H1 (cell line): ENCODE results near the gene ZAP70. TPM values are rescaled to one million over a fixed set of nuclear protein-coding genes. Genes with fewer than 3 reads are reported as not detected.

Experiments used
- CTCF ChIA-PET: fragments of 300-600 bp; sonication (Branson Sonifier 250); formaldehyde crosslinking; loops from one replicate; lab custom pipeline; 2021; ENCODE audit not compliant: partially characterized antibody; lab: Charles Lee
- POLR2A ChIA-PET: fragments of 300-600 bp; sonication (Branson Sonifier 250); formaldehyde crosslinking; loops from one replicate; lab custom pipeline; 2021; ENCODE audit warnings: inconsistent platforms; ENCODE audit not compliant: partially characterized antibody; lab: Charles Lee
- DNase-seq, 2 experiments: peaks; one replicate each; pipeline versions ENCODE4 v3.0.0 to v3.0.0-alpha.2; 2010 to 2022; ENCODE audit warnings: low spot score in 2 of 2, low read depth in 1 of 2, mixed read lengths in 1 of 2
- FAIRE-seq: peaks from 2 replicates; lab custom pipeline; 2011; peaks lifted over from hg19 to GRCh38; lab: Jason Lieb, UNC
- H2AFZ ChIP-seq: 2 replicates; pipeline ENCODE4 v1.8.1; 2012; ENCODE audit warnings: low read length, inconsistent platforms
- H2AK5ac ChIP-seq: 2 replicates; pipeline ENCODE4 v1.6.1; 2013; ENCODE audit warnings: low read depth, low read length
- H2BK120ac ChIP-seq: replicated peaks from 2 replicates; pipeline ENCODE3; 2013; ENCODE audit warnings: low read depth, low read length, inconsistent platforms
- H2BK12ac ChIP-seq: 2 replicates; pipeline ENCODE4 v1.6.1; 2013; ENCODE audit warnings: low read depth, low read length
- H2BK15ac ChIP-seq: 2 replicates; pipeline ENCODE4 v1.6.1; 2013; ENCODE audit warnings: low read length
- H2BK20ac ChIP-seq: 2 replicates; pipeline ENCODE4 v1.6.1; 2013; ENCODE audit warnings: low read length
- H2BK5ac ChIP-seq: 2 replicates; pipeline ENCODE4 v1.6.1; 2013; ENCODE audit warnings: low read depth, low read length
- H3K14ac ChIP-seq: 2 replicates; pipeline ENCODE4 v1.6.1; 2013; ENCODE audit warnings: inconsistent platforms; ENCODE audit not compliant: insufficient read length
- H3K18ac ChIP-seq: 2 replicates; pipeline ENCODE4 v1.6.1; 2013; ENCODE audit warnings: low read length; ENCODE audit errors: extremely low read depth
- H3K23ac ChIP-seq: 2 replicates; pipeline ENCODE4 v1.6.1; 2013; ENCODE audit warnings: inconsistent platforms; ENCODE audit not compliant: insufficient read length
- H3K23me2 ChIP-seq: 2 replicates; pipeline ENCODE4 v1.6.1; 2013; ENCODE audit warnings: low read depth, low read length
- H3K27ac ChIP-seq: 2 replicates; pipeline ENCODE4 v1.6.1; 2011; ENCODE audit warnings: low read depth, low read length, inconsistent platforms
- H3K27me3 ChIP-seq, 4 experiments: replicated peaks in 1 of 4; 1 replicate in 1 of 4; 2 replicates in 3 of 4; pipeline versions ENCODE4 v1.6.1 to v1.8.1; 2011 to 2013; ENCODE audit warnings: low read length in 3 of 4, mild to moderate bottlenecking in 3 of 4, inconsistent platforms in 2 of 4, mixed read lengths in 2 of 4, moderate library complexity in 1 of 4; ENCODE audit not compliant: control insufficient read depth in 3 of 4, insufficient read depth in 3 of 4; ENCODE audit errors: extremely low read depth in 1 of 4
- H3K36me3 ChIP-seq, 4 experiments: 2 replicates each; pipeline versions ENCODE4 v1.6.1 to v1.8.1; 2011 to 2013; ENCODE audit warnings: mild to moderate bottlenecking in 4 of 4, low read length in 3 of 4, moderate library complexity in 2 of 4, control low read depth in 1 of 4, inconsistent platforms in 1 of 4; ENCODE audit not compliant: insufficient read depth in 4 of 4, control insufficient read depth in 2 of 4
- H3K4ac ChIP-seq: replicated peaks from 2 replicates; pipeline ENCODE3; 2013; ENCODE audit warnings: low read length, low read depth, mixed read lengths, inconsistent platforms; ENCODE audit not compliant: insufficient read length
- H3K4me1 ChIP-seq, 4 experiments: replicated peaks in 1 of 4; 1 replicate in 1 of 4; 2 replicates in 3 of 4; pipeline versions ENCODE4 v1.6.1 to v1.8.1; 2011 to 2013; ENCODE audit warnings: low read length in 3 of 4, inconsistent platforms in 2 of 4, mixed read lengths in 1 of 4; ENCODE audit not compliant: insufficient read depth in 4 of 4, control insufficient read depth in 3 of 4
- H3K4me2 ChIP-seq, 2 experiments: 2 replicates each; pipeline versions ENCODE4 v1.6.1 to v1.8.1; 2011 to 2013; ENCODE audit warnings: low read depth in 2 of 2, low read length in 2 of 2, control low read depth in 1 of 2, inconsistent platforms in 1 of 2, mild to moderate bottlenecking in 1 of 2; ENCODE audit not compliant: insufficient read depth in 1 of 2
- H3K4me3 ChIP-seq, 4 experiments: fragments of 200-600, 300-600 bp in 1 of 4; sonication (generic), shearing (Covaris generic), sonication (Bioruptor Twin) in 1 of 4; 2 replicates each; pipeline versions ENCODE4 v1.5.1 to v1.8.1; 2011 to 2016; ENCODE audit warnings: low read length in 4 of 4, low read depth in 3 of 4, control low read depth in 2 of 4, inconsistent platforms in 2 of 4, mild to moderate bottlenecking in 2 of 4, mixed read lengths in 1 of 4, moderate library complexity in 1 of 4; ENCODE audit not compliant: insufficient read depth in 2 of 4; ENCODE audit errors: extremely low read depth in 1 of 4
- H3K56ac ChIP-seq: replicated peaks from 2 replicates; pipeline ENCODE3; 2013; ENCODE audit warnings: low read depth, mild to moderate bottlenecking, mixed read lengths, low read length, inconsistent platforms; ENCODE audit not compliant: insufficient read length
- H3K79me1 ChIP-seq: 2 replicates; pipeline ENCODE4 v1.6.1; 2013; ENCODE audit warnings: low read depth, low read length, control low read depth
- H3K79me2 ChIP-seq, 2 experiments: 2 replicates each; pipeline versions ENCODE4 v1.6.1 to v1.8.1; 2012 to 2013; ENCODE audit warnings: low read length in 2 of 2, mild to moderate bottlenecking in 2 of 2, inconsistent platforms in 1 of 2; ENCODE audit not compliant: insufficient read depth in 2 of 2, control insufficient read depth in 1 of 2
- H3K9ac ChIP-seq, 4 experiments: replicated peaks in 1 of 4; 1 replicate in 1 of 4; 2 replicates in 3 of 4; pipeline versions ENCODE4 v1.6.1 to v1.8.1; 2011 to 2013; ENCODE audit warnings: low read depth in 3 of 4, low read length in 3 of 4, control low read depth in 2 of 4, mild to moderate bottlenecking in 2 of 4, moderate library complexity in 2 of 4, inconsistent platforms in 1 of 4; ENCODE audit errors: extremely low read depth in 1 of 4
- H3K9me3 ChIP-seq, 2 experiments: 2 replicates each; pipeline versions ENCODE4 v1.6.1 to v1.8.1; 2012 to 2013; ENCODE audit warnings: mild to moderate bottlenecking in 2 of 2, moderate library complexity in 2 of 2, control low read depth in 1 of 2, inconsistent platforms in 1 of 2, low read depth in 1 of 2, low read length in 1 of 2, mixed read lengths in 1 of 2; ENCODE audit not compliant: insufficient read depth in 2 of 2
- H4K20me1 ChIP-seq, 2 experiments: replicated peaks in 1 of 2; 2 replicates each; pipeline versions ENCODE3 to v1.8.1; 2011 to 2013; ENCODE audit warnings: inconsistent platforms in 2 of 2, low read length in 2 of 2, mild to moderate bottlenecking in 1 of 2; ENCODE audit not compliant: insufficient read depth in 2 of 2, control insufficient read depth in 1 of 2
- H4K5ac ChIP-seq: 2 replicates; pipeline ENCODE4 v1.6.1; 2013; ENCODE audit warnings: low read length, low read depth, mixed read lengths, inconsistent platforms; ENCODE audit not compliant: insufficient read length
- H4K8ac ChIP-seq: 2 replicates; pipeline ENCODE4 v1.8.0; 2013; ENCODE audit warnings: mild to moderate bottlenecking, moderate library complexity, low read length, inconsistent platforms; ENCODE audit not compliant: insufficient read depth; ENCODE audit errors: extremely low read depth
- H4K91ac ChIP-seq: replicated peaks from 2 replicates; pipeline ENCODE3; 2013; ENCODE audit warnings: low read length, mixed read lengths, inconsistent platforms; ENCODE audit not compliant: insufficient read length
- ASH2L ChIP-seq: fragments of 200-600, 300-600 bp; sonication (generic); IDR thresholded peaks from one replicate; pipeline ENCODE4 v1.7.1; 2017; ENCODE audit warnings: low read length
- BCL11A ChIP-seq, 2 experiments: IDR thresholded peaks; one replicate each; pipeline ENCODE4 v1.6.1; 2011; ENCODE audit warnings: low read depth in 2 of 2, low read length in 2 of 2, mild to moderate bottlenecking in 2 of 2
- CBX5 ChIP-seq: fragments of 300-800, 300-1000 bp; sonication (generic); IDR thresholded peaks from 2 replicates; pipeline ENCODE4 v1.7.1; 2016; ENCODE audit warnings: antibody characterized with exemption, low read length, low read depth
- HDAC6 ChIP-seq: IDR thresholded peaks from one replicate; pipeline ENCODE4 v1.7.1; 2012; ENCODE audit warnings: low read depth, mild to moderate bottlenecking, inconsistent platforms, low read length, moderate library complexity
- RXRA ChIP-seq: IDR thresholded peaks from 2 replicates; pipeline ENCODE4 v1.6.1; 2011; ENCODE audit warnings: low read depth, mild to moderate bottlenecking, low read length, moderate library complexity; ENCODE audit not compliant: insufficient read depth
- YY1 ChIP-seq: IDR thresholded peaks from 2 replicates; pipeline ENCODE4 v1.6.1; 2011; ENCODE audit warnings: low read depth, mild to moderate bottlenecking, low read length
- WGBS, 2 experiments: shearing (Covaris generic) in 1 of 2; methylation state at CpG; one replicate each; pipeline versions ENCODE4 v1.1.6 to v1.1.7; 2013 to 2015; ENCODE audit warnings: low lambda C conversion rate in 2 of 2, mixed read lengths in 2 of 2, inconsistent platforms in 1 of 2, low coverage in 1 of 2, missing lambda C conversion rate in 1 of 2; ENCODE audit not compliant: insufficient replicate concordance in 2 of 2, insufficient coverage in 1 of 2, insufficient read length in 1 of 2; ENCODE audit errors: extremely low coverage in 1 of 2, missing lambda C conversion rate in 1 of 2; 5-methylcytosine and 5-hydroxymethylcytosine counted together
- polyA plus RNA-seq, 7 experiments: library from polyadenylated mRNA; depleted of rRNA in 3 of 7; stranded (reverse) in 5 of 7; unstranded in 2 of 7; fragments of >200 nt in 5 of 7; fragments of 200-250 nt in 2 of 7; gene quantifications; 1 replicate in 5 of 7; 2 replicates in 1 of 7; 4 replicates in 1 of 7; pipeline versions ENCODE4 v1.2.1 to v1.2.3, GENCODE V29; 2011 to 2013; ENCODE audit warnings: missing spikeins in 2 of 7, mixed read lengths in 2 of 7
- total RNA-seq: library from RNA; stranded (reverse); fragmentation: NEBNext Ultra II Directional; extraction: Animal tissue kit (Norgen Biotek cat#: 25700); gene quantifications from 2 replicates; pipeline ENCODE4 v1.2.1, GENCODE V29; 2021
- TF ChIP-seq, protein P1 (sequence below): IDR thresholded peaks from 2 replicates; pipeline ENCODE4 v1.6.1; 2012; ENCODE audit warnings: low read length, inconsistent platforms

ZAP70 gene
- total and polyA plus RNA-seq, 2 of the 8 experiments (the other 6 are each of a cell fraction or from before 2014, with no cell fraction given) = 0.15 TPM; not detected in 1

DNA sequence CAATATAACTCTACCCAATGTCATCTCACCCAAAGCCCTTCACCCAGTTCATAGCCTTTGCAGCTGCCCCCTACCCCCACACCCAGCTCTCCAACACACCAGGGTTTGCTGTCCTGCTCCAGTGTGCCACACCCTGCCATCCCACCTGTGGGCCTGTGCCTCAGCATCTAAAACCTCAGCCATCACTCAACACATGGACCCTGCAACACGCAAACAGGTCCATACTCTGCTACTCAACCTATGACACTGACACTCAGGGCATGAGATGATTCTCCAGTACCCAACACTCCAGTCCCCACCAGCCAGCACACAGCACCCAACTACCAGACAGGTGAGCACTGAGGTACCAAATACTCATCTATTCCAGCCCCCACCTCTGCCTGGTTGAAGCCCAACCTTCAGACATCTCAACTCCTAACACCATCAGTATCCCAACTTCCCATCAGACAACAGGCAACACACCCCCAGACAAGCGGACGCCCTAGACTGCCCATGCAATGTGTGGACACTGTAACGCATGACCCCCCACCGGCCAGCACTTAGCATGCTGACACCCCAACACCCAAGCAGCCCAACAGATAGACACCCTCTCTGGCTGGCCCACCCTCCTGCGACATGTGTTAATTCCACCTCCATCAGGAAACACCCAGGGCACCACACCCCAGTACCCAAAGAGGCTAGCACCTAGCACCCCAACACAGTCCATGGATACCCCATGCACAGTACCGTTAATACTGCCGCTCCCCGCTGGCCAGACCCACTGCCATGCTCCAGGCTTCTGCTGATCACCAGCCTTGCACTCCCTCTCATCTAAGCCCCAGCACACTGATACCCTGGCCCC lies 25.0 kb downstream of the ZAP70 start:
- H3K23me2 ChIP-seq = no peaks in the 10 kb centered on the region
- WGBS, 2 experiments = 93% methylated on average over 9 of the region's 9 CpGs; no CpG with 5 or more reads in 1 of the 2 experiments
- CTCF ChIA-PET = interaction anchor here (1.5 to 6.5 kb wide), 8 partner anchors 10 to 112 kb away, joined by 5 to 105 read pairs (median 25); partner anchors contain the start of gene ZAP70
- TF ChIP-seq ASH2L (no peak), BCL11A (IDR thresholded peaks at IDR 0.05; ENCODE audit: low read depth in 2 of 2, low read length in 2 of 2) (no peak), RXRA (no peak), YY1 (no peak), CBX5 (no peak), HDAC6 (no peak)
- TF ChIP-seq, protein P1, sequence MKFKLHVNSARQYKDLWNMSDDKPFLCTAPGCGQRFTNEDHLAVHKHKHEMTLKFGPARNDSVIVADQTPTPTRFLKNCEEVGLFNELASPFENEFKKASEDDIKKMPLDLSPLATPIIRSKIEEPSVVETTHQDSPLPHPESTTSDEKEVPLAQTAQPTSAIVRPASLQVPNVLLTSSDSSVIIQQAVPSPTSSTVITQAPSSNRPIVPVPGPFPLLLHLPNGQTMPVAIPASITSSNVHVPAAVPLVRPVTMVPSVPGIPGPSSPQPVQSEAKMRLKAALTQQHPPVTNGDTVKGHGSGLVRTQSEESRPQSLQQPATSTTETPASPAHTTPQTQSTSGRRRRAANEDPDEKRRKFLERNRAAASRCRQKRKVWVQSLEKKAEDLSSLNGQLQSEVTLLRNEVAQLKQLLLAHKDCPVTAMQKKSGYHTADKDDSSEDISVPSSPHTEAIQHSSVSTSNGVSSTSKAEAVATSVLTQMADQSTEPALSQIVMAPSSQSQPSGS = no peak

More for the DNA sequence above, 25.0 kb downstream of the ZAP70 start:
- Histone ChIP-seq H2BK120ac (no peak overlapping the region), H3K27ac (no peak overlapping the region), H4K8ac (0 out of 2 replicates have a peak overlapping the region, but pooled peaks have one; percentile 59), H2BK20ac (no peak overlapping the region), H3K4me2 (no peak overlapping the region), H3K79me1 (no peaks in the 10 kb centered on the region), H4K5ac (no peak overlapping the region), H2AFZ (no peak overlapping the region), H2AK5ac (no peak overlapping the region), H3K56ac (no peak overlapping the region), H3K27me3 (no peaks in the 10 kb centered on the region), H2BK12ac (no peak overlapping the region), H3K4me3 (no peak overlapping the region), H3K4ac (no peak overlapping the region), H4K91ac (no peak overlapping the region), H3K4me1 (peaks cover 0 to 2% (median 0%) of the 10 kb centered on the region in 4 experiments; a peak in 1 of 7 replicates), H4K20me1 (no peaks in the 10 kb centered on the region), H3K79me2 (no peaks in the 10 kb centered on the region), H3K23ac (no peak overlapping the region), H3K9ac (no peak overlapping the region), H2BK5ac (no peak overlapping the region), H2BK15ac (peak overlapping the region; percentile 72; the same call in 1 of the 2 replicates), H3K18ac (no peak overlapping the region), H3K9me3 (no peaks in the 10 kb centered on the region), H3K14ac (no peak overlapping the region), H3K36me3 (no peaks in the 10 kb centered on the region)
- POLR2A ChIA-PET = interaction anchor here (1.3 kb wide), 1 partner anchor 76 kb away, joined by 3 read pairs; no protein-coding TSS in a partner anchor
- DNase-seq (no peak), FAIRE-seq (no peak)
